Activated CD4-positive, alpha-beta T cell treated with anti-CD3 and anti-CD28 coated beads for 4 hours (primary cell): ENCODE results near the gene PHACTR1.

Experiments
- DNase-seq, 2 donors: peaks; one replicate each; pipeline ENCODE4 v3.0.0-alpha.2; 2020

PHACTR1 gene

GRCh38 chr6:13275435-13275989 is 558.9 kb downstream of the PHACTR1 start:
- DNase-seq: no peak

GRCh38 chr6:13277231-13277630 is 560.7 kb downstream of the PHACTR1 start:
- DNase-seq: no peak

GRCh38 chr6:13278164-13278563 is 561.6 kb downstream of the PHACTR1 start:
- peak in 1 of 2 donors; percentile 7 for DNase-seq

- DNase-seq: no peak
Observed at GRCh38 chr6:13278991-13279390, 562.4 kb downstream of the PHACTR1 start.

GRCh38 chr6:13280254-13280653 is 563.7 kb downstream of the PHACTR1 start:
- DNase-seq: no peak

GRCh38 chr6:13281686-13282085 is 565.1 kb downstream of the PHACTR1 start:
- no peak for DNase-seq

GRCh38 chr6:13282393-13283069 is 566.0 kb downstream of the PHACTR1 start:
- no peak for DNase-seq

GRCh38 chr6:13283331-13283730 is 566.8 kb downstream of the PHACTR1 start:
- no peak for DNase-seq

GRCh38 chr6:13284646-13285045 is 568.1 kb downstream of the PHACTR1 start:
- DNase-seq: no peak

- DNase-seq: no peak
Observed at GRCh38 chr6:13285705-13286104, 569.1 kb downstream of the PHACTR1 start.

GRCh38 chr6:13286181-13286580 is 569.6 kb downstream of the PHACTR1 start:
- no peak for DNase-seq

GRCh38 chr6:13287104-13287503 is 570.5 kb downstream of the PHACTR1 start:
- no peak for DNase-seq

- no peak for DNase-seq
Observed at GRCh38 chr6:13288481-13288880, 571.9 kb downstream of the PHACTR1 start.

- no peak for DNase-seq
Observed at GRCh38 chr6:13288969-13289391, 572.4 kb downstream of the PHACTR1 start.

- no peak for DNase-seq
Observed at GRCh38 chr6:13289789-13290318, 573.3 kb downstream of the PHACTR1 start.

- DNase-seq: no peak
Observed at GRCh38 chr6:13290335-13290734, 573.8 kb downstream of the PHACTR1 start.

- no peak for DNase-seq
Observed at GRCh38 chr6:13292774-13293173, 576.2 kb downstream of the PHACTR1 start.

- no peak for DNase-seq
Observed at GRCh38 chr6:13294499-13295069, 578.0 kb downstream of the PHACTR1 start.

- DNase-seq: no peak
Observed at GRCh38 chr6:13295576-13295975, 579.0 kb downstream of the PHACTR1 start.

GRCh38 chr6:13296536-13296997 is 580.0 kb downstream of the PHACTR1 start:
- DNase-seq: no peak

- no peak for DNase-seq
Observed at GRCh38 chr6:13297391-13297790, 580.8 kb downstream of the PHACTR1 start.

GRCh38 chr6:13298446-13298845 is 581.9 kb downstream of the PHACTR1 start:
- no peak for DNase-seq

- no peak for DNase-seq
Observed at GRCh38 chr6:13299403-13299821, 582.8 kb downstream of the PHACTR1 start.

GRCh38 chr6:13299918-13300317 is 583.4 kb downstream of the PHACTR1 start:
- no peak for DNase-seq
